ENCODE data around the gene TET3. TPM values are rescaled to one million over a fixed set of nuclear protein-coding genes. Genes with fewer than 3 reads are reported as not detected.

Gene TET3
- total and polyA plus RNA-seq, 2 of the 8 experiments (the other 6 are each of a cell fraction or from before 2014, with no cell fraction given): 4.5 to 21.1 TPM

DNA sequence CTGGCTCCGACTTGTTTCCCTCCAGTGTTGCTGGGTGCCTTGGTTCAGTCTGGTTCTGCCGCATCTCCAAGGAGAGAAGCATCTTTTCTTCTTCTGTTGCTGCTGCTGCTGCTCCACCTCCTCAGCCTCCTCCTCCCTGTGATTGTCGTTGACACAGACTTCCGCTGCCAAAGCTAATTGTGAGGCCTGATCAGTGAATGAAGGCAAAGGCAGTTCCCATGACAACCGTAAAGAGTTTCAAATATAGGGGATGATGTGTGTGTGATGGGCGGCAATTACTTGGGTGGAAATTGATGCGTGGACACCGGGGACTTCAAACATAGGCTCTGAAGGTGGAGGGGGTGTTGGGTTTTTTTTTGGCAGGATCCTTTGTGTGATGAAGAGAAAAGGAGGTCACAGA, 13.7 kb downstream of the TET3 start:
- Histone ChIP-seq H3K79me2 (ENCODE audit: control insufficient read depth in 1 of 2, insufficient read depth in 2 of 2, low read length in 2 of 2) (peaks cover 0 to 77% of the 10 kb centered on the region in 2 experiments; a peak in 3 of 4 replicates), H3K27ac (ENCODE audit: low read depth, low read length) (no peak overlapping the region)

More for the DNA sequence above, 13.7 kb downstream of the TET3 start:
- WGBS, 2 experiments (ENCODE audit: extremely low coverage in 1 of 2, insufficient coverage in 1 of 2, insufficient read length in 1 of 2, insufficient replicate concordance in 2 of 2, low coverage in 1 of 2, low lambda C conversion rate in 2 of 2, missing lambda C conversion rate in 1 of 2): 86% methylated on average over 8 of the region's 8 CpGs; no CpG with 5 or more reads in 1 of the 2 experiments
- Histone ChIP-seq H3K14ac (ENCODE audit: insufficient read length) (no peak overlapping the region), H3K4me1 (replicated peaks in 1 of 4; ENCODE audit: control insufficient read depth in 3 of 4, insufficient read depth in 4 of 4, low read length in 3 of 4) (peaks cover 9 to 25% (median 13%) of the 10 kb centered on the region in 4 experiments), H2BK15ac (ENCODE audit: low read length) (no peak overlapping the region), H4K91ac (replicated peaks; ENCODE audit: insufficient read length, low read length) (no peak overlapping the region), H2BK20ac (ENCODE audit: low read length) (no peak overlapping the region), H3K79me1 (ENCODE audit: low read depth, low read length) (peaks cover 7% of the 10 kb centered on the region; the same call in 1 of the 2 replicates), H3K23me2 (ENCODE audit: low read depth, low read length) (peaks cover 2% of the 10 kb centered on the region; the same call in 1 of the 2 replicates), H3K4me3 (ENCODE audit: extremely low read depth in 1 of 4, insufficient read depth in 2 of 4, low read depth in 3 of 4, low read length in 4 of 4) (no peak overlapping the region), H3K4ac (replicated peaks; ENCODE audit: insufficient read length, low read depth, low read length) (no peak overlapping the region), H2AK5ac (ENCODE audit: low read depth, low read length) (no peak overlapping the region), H3K9ac (replicated peaks in 1 of 4; ENCODE audit: extremely low read depth in 1 of 4, low read depth in 3 of 4, low read length in 3 of 4) (0 out of 7 replicates have a peak overlapping the region, but pooled peaks of 1 of the 4 experiments have one; percentile 7), H2BK120ac (replicated peaks; ENCODE audit: low read depth, low read length) (no peak overlapping the region), H4K8ac (ENCODE audit: extremely low read depth, insufficient read depth, low read length) (no peak overlapping the region), H4K5ac (ENCODE audit: insufficient read length, low read depth, low read length) (no peak overlapping the region), H2BK12ac (ENCODE audit: low read depth, low read length) (no peak overlapping the region), H3K9me3 (ENCODE audit: insufficient read depth in 2 of 2, low read depth in 1 of 2, low read length in 1 of 2) (no peaks in the 10 kb centered on the region), H3K56ac (replicated peaks; ENCODE audit: insufficient read length, low read depth, low read length) (no peak overlapping the region), H3K36me3 (ENCODE audit: control insufficient read depth in 2 of 4, insufficient read depth in 4 of 4, low read length in 3 of 4) (no peaks in the 10 kb centered on the region), H3K18ac (ENCODE audit: extremely low read depth, low read length) (no peak overlapping the region), H2AFZ (ENCODE audit: low read length) (no peak overlapping the region), H3K4me2 (ENCODE audit: insufficient read depth in 1 of 2, low read depth in 2 of 2, low read length in 2 of 2) (no peak overlapping the region), H3K27me3 (replicated peaks in 1 of 4; ENCODE audit: control insufficient read depth in 3 of 4, extremely low read depth in 1 of 4, insufficient read depth in 3 of 4, low read length in 3 of 4) (no peaks in the 10 kb centered on the region), H2BK5ac (ENCODE audit: low read depth, low read length) (no peak overlapping the region), H4K20me1 (replicated peaks in 1 of 2; ENCODE audit: control insufficient read depth in 1 of 2, insufficient read depth in 2 of 2, low read length in 2 of 2) (peaks cover 31 to 54% of the 10 kb centered on the region in 2 experiments), H3K23ac (ENCODE audit: insufficient read length) (no peak overlapping the region)
- TF ChIP-seq RXRA (IDR thresholded peaks at IDR 0.05; ENCODE audit: insufficient read depth, low read depth, low read length) (no peak), RBBP5 (IDR thresholded peaks at IDR 0.05; ENCODE audit: borderline replicate concordance, low read depth, low read length) (no peak), ZNF274 (IDR thresholded peaks at IDR 0.05; ENCODE audit: borderline replicate concordance, extremely low read depth, low read length) (no peak), SP1 (IDR thresholded peaks at IDR 0.05; ENCODE audit: low read depth, low read length) (no peak), GTF2F1 (IDR thresholded peaks at IDR 0.05; ENCODE audit: borderline replicate concordance, low read depth, low read length) (no peak), EP300 (IDR thresholded peaks at IDR 0.05; ENCODE audit: borderline replicate concordance in 1 of 2, low read depth in 2 of 2, low read length in 2 of 2) (no peak), TBP (IDR thresholded peaks at IDR 0.05; ENCODE audit: low read depth, low read length) (no peak)
- ChIA-PET POLR2A (ENCODE audit: partially characterized antibody) (interaction anchor here (1.5 to 4.5 kb wide), 3 partner anchors 9 to 21 kb away, joined by 5 to 37 read pairs (median 8); partner anchors contain the start of gene TET3), CTCF (ENCODE audit: partially characterized antibody) (interaction anchor here (1.1 to 3.6 kb wide), 4 partner anchors 10 to 81 kb away, joined by 3 to 11 read pairs (median 4); no protein-coding TSS in a partner anchor)
- FAIRE-seq: no peak
- no peak for DNase-seq (ENCODE audit: low read depth in 1 of 2, low spot score in 2 of 2)

Measured in H1 (cell line).